IMR-90 (cell line): ENCODE results near the gene ATRNL1. TPM values are rescaled to one million over a fixed set of nuclear protein-coding genes. Genes with fewer than 3 reads are reported as not detected.

Source experiments
- ATAC-seq: fragments of 200-7000 bp; cut with Tn5 transposase; 2 replicates; pipeline ENCODE4 v1.9.1; 2020; ENCODE audit warnings: low read depth, mild to moderate bottlenecking, moderate library complexity
- BruUV-seq: library from RNA; stranded (reverse); fragments of 400-500 nt; replicated peaks from 2 replicates; lab custom pipeline; 2021; lab: Mats Ljungman, UMichigan
- CTCF ChIA-PET: fragments of 300-600 bp; formaldehyde crosslinking; extraction: SDS; loops from one replicate; lab custom pipeline; 2021; ENCODE audit warnings: antibody characterized with exemption; lab: Yijun Ruan, JAX
- POLR2A ChIA-PET: fragments of 300-600 bp; sonication (Branson Sonifier 250); formaldehyde crosslinking; loops from one replicate; lab custom pipeline; 2022; ENCODE audit warnings: antibody characterized with exemption; ENCODE audit not compliant: unreplicated experiment; lab: Charles Lee
- DNase-seq: peaks from one replicate; pipeline ENCODE4 v3.0.0; 2013
- H2AFZ ChIP-seq: replicated peaks from 2 replicates; pipeline ENCODE3; 2013; ENCODE audit warnings: low read length, mild to moderate bottlenecking; ENCODE audit not compliant: poor library complexity
- H2AK5ac ChIP-seq: 2 replicates; pipeline ENCODE4 v1.6.1; 2013; ENCODE audit warnings: low read depth, low read length, inconsistent platforms
- H2AK9ac ChIP-seq: replicated peaks from 2 replicates; pipeline ENCODE3; 2013; ENCODE audit warnings: mild to moderate bottlenecking, low read depth, low read length, moderate library complexity; ENCODE audit not compliant: poor library complexity
- H2BK120ac ChIP-seq: 2 replicates; pipeline ENCODE4 v1.6.1; 2013; ENCODE audit warnings: low read depth, low read length, inconsistent platforms
- H2BK15ac ChIP-seq: 3 replicates; pipeline ENCODE4 v1.6.1; 2013; ENCODE audit warnings: low read depth, low read length, inconsistent platforms
- H2BK20ac ChIP-seq: 2 replicates; pipeline ENCODE4 v1.6.1; 2013; ENCODE audit warnings: low read depth, mild to moderate bottlenecking, inconsistent platforms, low read length, moderate library complexity
- H2BK5ac ChIP-seq: 2 replicates; pipeline ENCODE4 v1.6.1; 2013; ENCODE audit warnings: mild to moderate bottlenecking, low read depth, low read length, inconsistent platforms; ENCODE audit not compliant: poor library complexity, severe bottlenecking
- H3K14ac ChIP-seq: replicated peaks from 2 replicates; pipeline ENCODE4 v1.6.1; 2013; ENCODE audit warnings: low read depth, low read length, inconsistent platforms
- H3K18ac ChIP-seq: 2 replicates; pipeline ENCODE4 v1.6.1; 2013; ENCODE audit warnings: low read depth, low read length, control low read depth
- H3K23ac ChIP-seq: 2 replicates; pipeline ENCODE4 v1.6.1; 2013; ENCODE audit warnings: low read depth, low read length, inconsistent platforms
- H3K27ac ChIP-seq: 2 replicates; pipeline ENCODE4 v1.5.1; 2013; ENCODE audit warnings: mild to moderate bottlenecking, control low read depth, low read length; ENCODE audit not compliant: insufficient read depth
- H3K27me3 ChIP-seq: 2 replicates; pipeline ENCODE4 v1.6.1; 2013; ENCODE audit warnings: low read length; ENCODE audit not compliant: control insufficient read depth, insufficient read depth
- H3K36me3 ChIP-seq: 2 replicates; pipeline ENCODE4 v1.6.1; 2013; ENCODE audit warnings: low read length, mixed read lengths; ENCODE audit not compliant: control insufficient read depth, insufficient read depth
- H3K4ac ChIP-seq: 2 replicates; pipeline ENCODE4 v1.6.1; 2013; ENCODE audit warnings: low read depth, low read length, inconsistent platforms
- H3K4me1 ChIP-seq: 2 replicates; pipeline ENCODE4 v1.6.1; 2013; ENCODE audit warnings: low read length, mixed read lengths; ENCODE audit not compliant: control insufficient read depth, insufficient read depth
- H3K4me2 ChIP-seq: 2 replicates; pipeline ENCODE4 v1.6.1; 2013; ENCODE audit warnings: low read depth, mild to moderate bottlenecking, control low read depth, low read length, moderate library complexity
- H3K4me3 ChIP-seq: 2 replicates; pipeline ENCODE4 v1.5.1; 2013; ENCODE audit warnings: low read depth, mild to moderate bottlenecking, control low read depth, low read length, moderate library complexity; ENCODE audit not compliant: insufficient read depth
- H3K56ac ChIP-seq: 2 replicates; pipeline ENCODE4 v1.6.1; 2013; ENCODE audit warnings: low read length, inconsistent platforms; ENCODE audit not compliant: insufficient read depth; ENCODE audit errors: extremely low read depth
- H3K79me1 ChIP-seq, 2 experiments: 2 replicates each; pipeline ENCODE4 v1.6.1; 2013; ENCODE audit warnings: low read length in 2 of 2, inconsistent platforms in 1 of 2, low read depth in 1 of 2
- H3K9ac ChIP-seq: 2 replicates; pipeline ENCODE4 v1.6.1; 2013; ENCODE audit warnings: low read depth, low read length, control low read depth
- H3K9me1 ChIP-seq: 2 replicates; pipeline ENCODE4 v1.6.1; 2013; ENCODE audit warnings: low read length, inconsistent platforms; ENCODE audit not compliant: insufficient read depth
- H3K9me3 ChIP-seq: 2 replicates; pipeline ENCODE4 v1.6.1; 2013; ENCODE audit warnings: low read length; ENCODE audit not compliant: control insufficient read depth, insufficient read depth
- H4K20me1 ChIP-seq: 2 replicates; pipeline ENCODE4 v1.6.1; 2013; ENCODE audit warnings: low read length, inconsistent platforms; ENCODE audit not compliant: insufficient read depth
- H4K5ac ChIP-seq: 2 replicates; pipeline ENCODE4 v1.6.1; 2013; ENCODE audit warnings: mild to moderate bottlenecking, low read depth, low read length, control low read depth
- H4K8ac ChIP-seq, 2 experiments: 2 replicates each; pipeline ENCODE4 v1.6.1; 2013; ENCODE audit warnings: low read depth in 2 of 2, low read length in 2 of 2, control low read depth in 1 of 2, inconsistent platforms in 1 of 2
- H4K91ac ChIP-seq: 2 replicates; pipeline ENCODE4 v1.6.1; 2013; ENCODE audit warnings: low read depth, low read length, inconsistent platforms; ENCODE audit not compliant: insufficient read depth
- CHD1 ChIP-seq: IDR thresholded peaks from 2 replicates; pipeline ENCODE4 v1.6.1; 2012; ENCODE audit warnings: low read depth, low read length, improper control_type of control experiment
- NFE2L2 ChIP-seq: fragments of 150-350 bp; IDR thresholded peaks from 2 replicates; pipeline ENCODE4 v1.6.1; 2016; ENCODE audit warnings: low read depth, mild to moderate bottlenecking, low read length
- WGBS, 2 experiments: methylation state at CpG; one replicate each; pipeline versions ENCODE4 v1.1.5 to v1.1.7; 2013; ENCODE audit warnings: missing lambda C conversion rate in 2 of 2; ENCODE audit not compliant: insufficient read length in 1 of 2; ENCODE audit errors: extremely low coverage in 2 of 2; 5-methylcytosine and 5-hydroxymethylcytosine counted together
- dilution Hi-C: fragments of 300-500 bp; cut with HindIII; formaldehyde crosslinking; loops from one replicate; pipeline ENCODE4 v1.14.3; 2018; ENCODE audit warnings: low sequenced_read_pairs; ENCODE audit not compliant: unreplicated experiment
- in situ Hi-C: fragments of 300-500 bp; cut with MboI; formaldehyde crosslinking; loops from 3 replicates; pipeline ENCODE4 v1.14.3; 2019; ENCODE audit warnings: low sequenced_read_pairs, inconsistent platforms, mixed read lengths
- intact Hi-C: fragments of 100-400 bp; cut with micrococcal nuclease; formaldehyde crosslinking; loops from 2 replicates; pipeline ENCODE4 v1.10.0; 2022
- polyA plus RNA-seq, 3 experiments: library from polyadenylated mRNA; depleted of rRNA; stranded (reverse); fragments of >200 nt; gene quantifications; 2 replicates each; pipeline ENCODE4 v1.2.3, GENCODE V29; 2012; ENCODE audit warnings: low replicate concordance in 1 of 3
- total RNA-seq: library from RNA; depleted of rRNA; stranded (reverse); fragments of >200 nt; gene quantifications from 2 replicates; pipeline ENCODE4 v1.2.3, GENCODE V29; 2012

The ATRNL1 gene
- total and polyA plus RNA-seq, 2 of the 4 experiments (the other 2 are of a cell fraction): 0.18 to 0.19 TPM

DNA sequence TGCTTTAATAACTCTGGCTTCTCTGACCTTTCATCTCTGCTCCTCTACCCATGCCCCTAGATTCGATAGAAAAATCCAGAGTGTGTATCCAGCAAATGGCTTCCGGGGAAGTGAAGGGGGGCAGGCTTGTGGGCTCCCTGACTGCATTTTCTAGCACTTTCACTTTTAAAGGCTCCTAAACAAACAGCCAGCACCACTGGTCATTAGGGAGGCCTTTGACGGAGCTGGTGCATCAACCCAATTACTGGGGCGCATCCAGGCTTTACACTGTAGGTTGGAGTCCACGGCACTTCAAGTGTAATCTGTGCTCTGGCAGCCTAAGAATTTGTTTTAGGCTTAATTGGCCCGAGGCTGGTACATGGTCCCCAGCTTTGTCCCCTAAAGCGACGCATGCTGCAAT, 887.9 kb downstream of the ATRNL1 start:
- no peaks in the 10 kb centered on the region for H3K36me3 ChIP-seq
- ChIA-PET POLR2A (no interaction called here), CTCF (interaction anchor here (0.8 kb wide), 1 partner anchor 13 kb away, joined by 3 read pairs; no protein-coding TSS in a partner anchor)
- intact Hi-C loops (no loop called here), dilution Hi-C loops (no loop called here), in situ Hi-C loops (no loop called here)
- H3K14ac ChIP-seq: no peak overlapping the region; the same call in 1 of the 2 replicates
- H3K9ac ChIP-seq: no peak overlapping the region; the same call in 1 of the 2 replicates
- H2AK5ac ChIP-seq: no peak overlapping the region
- no peaks in the 10 kb centered on the region for H3K9me3 ChIP-seq
- no peak overlapping the region for H3K4ac ChIP-seq
- TF ChIP-seq NFE2L2: no peak
- no peak for TF ChIP-seq CHD1
- peak overlapping the region; percentile 36; the same call in 1 of the 2 replicates for H4K5ac ChIP-seq
- H3K18ac ChIP-seq: no peak overlapping the region
- peaks cover 5% of the 10 kb centered on the region for H3K27me3 ChIP-seq
- H4K8ac ChIP-seq: peak overlapping the region in 1 of 2 experiments; percentile 50; a peak in 1 of 4 replicates
- no peaks in the 10 kb centered on the region for H4K20me1 ChIP-seq
- no peak overlapping the region for H3K23ac ChIP-seq
- H3K27ac ChIP-seq: no peak overlapping the region
- H2BK20ac ChIP-seq: no peak overlapping the region
- no TSS peak for BruUV-seq
- H3K4me2 ChIP-seq: peak overlapping the region; percentile 54
- no peaks in the 10 kb centered on the region for H3K9me1 ChIP-seq
- peaks cover 2% of the 10 kb centered on the region; the same call in 1 of the 2 replicates for H3K4me1 ChIP-seq
- H2AK9ac ChIP-seq: no peak overlapping the region
- H2BK15ac ChIP-seq: no peak overlapping the region
- H2BK5ac ChIP-seq: no peak overlapping the region
- H4K91ac ChIP-seq: no peak overlapping the region
- ATAC-seq (peak; percentile 65), DNase-seq (no peak)
- no peak overlapping the region for H3K4me3 ChIP-seq
- 73% methylated on average over 4 of the region's 8 CpGs; no CpG with 5 or more reads in 1 of the 2 experiments for WGBS, 2 experiments
- H3K56ac ChIP-seq: no peak overlapping the region
- H2AFZ ChIP-seq: peak overlapping the region; percentile 37
- no peaks in the 10 kb centered on the region for H3K79me1 ChIP-seq
- no peak overlapping the region for H2BK120ac ChIP-seq
